Measurements from ENCODE around the gene S100A16.

S100A16 gene

GRCh38 chr1:153560241-153560640 is 52.7 kb downstream of the S100A16 start:
- no peak for DNase-seq

GRCh38 chr1:153557877-153558276 is 55.1 kb downstream of the S100A16 start:
- no peak for DNase-seq
